Measurements from ENCODE around the gene SDK1.

Gene SDK1

GRCh38 chr7:4198301-4198700, 897.2 kb downstream of the SDK1 start:
- ChIA-PET POLR2A (no interaction called here), CTCF (no interaction called here)
- no peak for DNase-seq (ENCODE audit: extremely low spot score)
- TF ChIP-seq, protein P1, sequence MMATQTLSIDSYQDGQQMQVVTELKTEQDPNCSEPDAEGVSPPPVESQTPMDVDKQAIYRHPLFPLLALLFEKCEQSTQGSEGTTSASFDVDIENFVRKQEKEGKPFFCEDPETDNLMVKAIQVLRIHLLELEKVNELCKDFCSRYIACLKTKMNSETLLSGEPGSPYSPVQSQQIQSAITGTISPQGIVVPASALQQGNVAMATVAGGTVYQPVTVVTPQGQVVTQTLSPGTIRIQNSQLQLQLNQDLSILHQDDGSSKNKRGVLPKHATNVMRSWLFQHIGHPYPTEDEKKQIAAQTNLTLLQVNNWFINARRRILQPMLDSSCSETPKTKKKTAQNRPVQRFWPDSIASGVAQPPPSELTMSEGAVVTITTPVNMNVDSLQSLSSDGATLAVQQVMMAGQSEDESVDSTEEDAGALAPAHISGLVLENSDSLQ (IDR thresholded peaks at IDR 0.05): no peak
- TF ChIP-seq SUZ12 (IDR thresholded peaks at IDR 0.05) (no peak), HDGF (IDR thresholded peaks at IDR 0.05; ENCODE audit: borderline replicate concordance) (no peak), FOXM1 (IDR thresholded peaks at IDR 0.05; ENCODE audit: borderline replicate concordance) (no peak), FOXA1 (IDR thresholded peaks at IDR 0.05) (no peak), LEF1 (IDR thresholded peaks at IDR 0.05; ENCODE audit: borderline replicate concordance) (no peak)

- POLR2A ChIA-PET: no interaction called here
- no peak for DNase-seq (ENCODE audit: extremely low spot score)
- no peak for TF ChIP-seq HDGF (IDR thresholded peaks at IDR 0.05; ENCODE audit: borderline replicate concordance)
- CTCF ChIA-PET: no interaction called here
Measured at GRCh38 chr7:4200546-4201094, 899.6 kb downstream of the SDK1 start.

GRCh38 chr7:4201566-4201965, 900.5 kb downstream of the SDK1 start:
- TF ChIP-seq HDGF (IDR thresholded peaks at IDR 0.05; ENCODE audit: borderline replicate concordance) (no peak), FOXM1 (IDR thresholded peaks at IDR 0.05; ENCODE audit: borderline replicate concordance) (no peak), NFRKB (IDR thresholded peaks at IDR 0.05) (no peak), FOXA1 (IDR thresholded peaks at IDR 0.05) (no peak), ARNT (IDR thresholded peaks at IDR 0.05) (no peak), TARDBP (IDR thresholded peaks at IDR 0.05) (no peak), FOXK2 (IDR thresholded peaks at IDR 0.05) (no peak), L3MBTL2 (conservative IDR thresholded peaks at IDR 0.05) (no peak), ELF4 (IDR thresholded peaks at IDR 0.05) (no peak), LEF1 (IDR thresholded peaks at IDR 0.05; ENCODE audit: borderline replicate concordance) (no peak), CTBP1 (IDR thresholded peaks at IDR 0.05; ENCODE audit: borderline replicate concordance) (no peak), ZNF384 (IDR thresholded peaks at IDR 0.05) (no peak), BHLHE40 (IDR thresholded peaks at IDR 0.05; ENCODE audit: borderline replicate concordance) (no peak), SUZ12 (IDR thresholded peaks at IDR 0.05) (no peak), SP1 (IDR thresholded peaks at IDR 0.05) (no peak)
- TF ChIP-seq, protein P1 (IDR thresholded peaks at IDR 0.05): no peak
- ChIA-PET CTCF (no interaction called here), POLR2A (no interaction called here)
- DNase-seq (ENCODE audit: extremely low spot score): no peak

DNA sequence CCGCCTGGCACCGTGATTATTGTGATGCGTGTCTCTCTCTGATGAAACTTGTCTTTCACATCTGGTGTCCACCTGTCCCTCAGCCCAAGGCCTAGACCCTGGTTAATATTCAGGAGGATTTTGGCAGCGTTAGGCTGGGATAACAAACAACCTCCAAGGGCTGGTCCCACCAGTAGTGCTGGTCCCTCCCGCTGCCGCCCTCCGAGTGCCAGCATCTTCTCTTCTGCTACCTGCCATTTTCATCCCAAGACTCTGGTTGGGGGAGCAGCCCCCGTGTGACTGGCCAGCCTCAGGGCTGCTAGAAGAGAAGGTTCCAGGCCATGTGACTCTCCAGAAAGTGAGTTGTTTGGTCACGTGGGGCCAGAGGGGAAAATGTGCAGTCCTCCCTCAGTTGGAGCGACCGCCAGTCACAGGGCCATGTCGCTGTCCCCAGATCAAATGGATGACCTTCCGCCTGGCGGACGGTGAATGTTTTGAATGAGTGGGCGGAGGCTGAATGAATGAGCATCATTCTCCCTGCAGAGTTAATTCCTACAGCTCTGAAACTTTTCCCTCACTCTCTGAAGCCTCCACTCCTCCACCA, 901.2 kb downstream of the SDK1 start:
- CTCF ChIA-PET: no interaction called here
- DNase-seq (ENCODE audit: extremely low spot score): no peak
- POLR2A ChIA-PET: no interaction called here
- TF ChIP-seq SUZ12 (IDR thresholded peaks at IDR 0.05) (no peak), HDGF (IDR thresholded peaks at IDR 0.05; ENCODE audit: borderline replicate concordance) (no peak), BHLHE40 (IDR thresholded peaks at IDR 0.05; ENCODE audit: borderline replicate concordance) (no peak), FOXM1 (IDR thresholded peaks at IDR 0.05; ENCODE audit: borderline replicate concordance) (no peak)
- TF ChIP-seq, protein P1 (IDR thresholded peaks at IDR 0.05): no peak

GRCh38 chr7:4202954-4203353, 901.9 kb downstream of the SDK1 start:
- ChIA-PET CTCF (interaction anchor here (1.1 kb wide), 1 partner anchor 23 kb away, joined by 5 read pairs; no protein-coding TSS in a partner anchor), POLR2A (no interaction called here)
- TF ChIP-seq, protein P1 (IDR thresholded peaks at IDR 0.05): no peak
- TF ChIP-seq L3MBTL2 (conservative IDR thresholded peaks at IDR 0.05): no peak
- no peak for TF ChIP-seq LEF1 (IDR thresholded peaks at IDR 0.05; ENCODE audit: borderline replicate concordance)
- TF ChIP-seq FOXK2 (IDR thresholded peaks at IDR 0.05): no peak
- no peak for TF ChIP-seq SP1 (IDR thresholded peaks at IDR 0.05)
- no peak for TF ChIP-seq SUZ12 (IDR thresholded peaks at IDR 0.05)
- TF ChIP-seq HDGF (IDR thresholded peaks at IDR 0.05; ENCODE audit: borderline replicate concordance): no peak
- no peak for TF ChIP-seq CTBP1 (IDR thresholded peaks at IDR 0.05; ENCODE audit: borderline replicate concordance)
- TF ChIP-seq NFRKB (IDR thresholded peaks at IDR 0.05): no peak
- no peak for TF ChIP-seq FOXA1 (IDR thresholded peaks at IDR 0.05)
- TF ChIP-seq FOXM1 (IDR thresholded peaks at IDR 0.05; ENCODE audit: borderline replicate concordance): no peak
- no peak for TF ChIP-seq TARDBP (IDR thresholded peaks at IDR 0.05)
- no peak for TF ChIP-seq ELF4 (IDR thresholded peaks at IDR 0.05)
- no peak for TF ChIP-seq BHLHE40 (IDR thresholded peaks at IDR 0.05; ENCODE audit: borderline replicate concordance)
- TF ChIP-seq ARNT (IDR thresholded peaks at IDR 0.05): no peak
- no peak for TF ChIP-seq ZNF384 (IDR thresholded peaks at IDR 0.05)
- DNase-seq (ENCODE audit: extremely low spot score): no peak
